HepG2 (cell line): ENCODE measurements around the gene ZNF763. TPM values are rescaled to one million over a fixed set of nuclear protein-coding genes. Genes with fewer than 3 reads are reported as not detected.

Experiments used
- ATAC-seq: fragments of 200-7000 bp; cut with Tn5 transposase; 3 replicates; pipeline ENCODE4 v1.9.1; 2020; ENCODE audit warnings: mild to moderate bottlenecking, moderate library complexity
- BruUV-seq: library from RNA; stranded (reverse); fragments of 400-500 nt; replicated peaks from 2 replicates; lab custom pipeline; 2021; lab: Mats Ljungman, UMichigan
- CTCF ChIA-PET: fragments of 300-600 bp; formaldehyde crosslinking; extraction: SDS; loops from one replicate; lab custom pipeline; 2021; ENCODE audit warnings: low total read pairs, inconsistent platforms, low intra/inter-chr PET ratio; lab: Yijun Ruan, JAX
- POLR2A ChIA-PET: fragments of 350-600 bp; sonication (Branson Sonifier 250); formaldehyde crosslinking; loops from one replicate; lab custom pipeline; 2020; ENCODE audit warnings: antibody characterized with exemption, inconsistent platforms; lab: Yijun Ruan, JAX
- DNase-seq: peaks from one replicate; pipeline ENCODE4 v3.0.0-alpha.2; 2015; ENCODE audit warnings: low spot score
- FAIRE-seq: peaks from 3 replicates; lab custom pipeline; 2011; peaks lifted over from hg19 to GRCh38; lab: Jason Lieb, UNC
- H2AFZ ChIP-seq: one replicate; pipeline ENCODE4 v1.6.1; 2011; ENCODE audit warnings: low read length, inconsistent platforms
- H3K27ac ChIP-seq: fragments of 300-600 bp; 3 replicates; pipeline ENCODE4 v1.8.0; 2011; ENCODE audit warnings: mixed run types, mild to moderate bottlenecking, mixed read lengths, low read length, inconsistent platforms; ENCODE audit not compliant: insufficient read depth; ENCODE audit errors: extremely low read length
- H3K27me3 ChIP-seq, 2 experiments: fragments of 200-600 bp in 1 of 2; 2 replicates in 1 of 2; 3 replicates in 1 of 2; pipeline versions ENCODE4 v1.6.0 to v1.8.0; 2011; ENCODE audit warnings: low read length in 2 of 2, mild to moderate bottlenecking in 2 of 2, moderate library complexity in 2 of 2, inconsistent platforms in 1 of 2; ENCODE audit not compliant: insufficient read depth in 2 of 2, control insufficient read depth in 1 of 2
- H3K36me3 ChIP-seq, 2 experiments: fragments of 200-600 bp in 1 of 2; replicated peaks in 1 of 2; 2 replicates in 1 of 2; 3 replicates in 1 of 2; pipeline versions ENCODE4 v1.5.1 to v1.8.0; 2011; ENCODE audit warnings: low read length in 2 of 2, inconsistent platforms in 1 of 2; ENCODE audit not compliant: insufficient read depth in 2 of 2, control insufficient read depth in 1 of 2
- H3K4me1 ChIP-seq: 2 replicates; pipeline ENCODE4 v1.5.1; 2012; ENCODE audit warnings: low read length, inconsistent platforms; ENCODE audit not compliant: insufficient read depth
- H3K4me2 ChIP-seq: 2 replicates; pipeline ENCODE4 v1.6.0; 2011; ENCODE audit warnings: low read depth, low read length, inconsistent platforms
- H3K4me3 ChIP-seq, 3 experiments: fragments of 200-600 bp in 1 of 3; sonication (generic), shearing (Covaris generic) in 1 of 3; replicated peaks in 1 of 3; 2 replicates each; pipeline ENCODE4 v1.5.1; 2011 to 2016; ENCODE audit warnings: low read length in 3 of 3, inconsistent platforms in 2 of 3, low read depth in 2 of 3, mild to moderate bottlenecking in 2 of 3, control low read depth in 1 of 3, mixed read lengths in 1 of 3; ENCODE audit not compliant: insufficient read depth in 1 of 3
- H3K79me2 ChIP-seq: one replicate; pipeline ENCODE4 v1.6.1; 2011; ENCODE audit warnings: low read length, inconsistent platforms; ENCODE audit not compliant: insufficient read depth
- H3K9ac ChIP-seq: 2 replicates; pipeline ENCODE4 v1.6.0; 2011; ENCODE audit warnings: mild to moderate bottlenecking, low read depth, low read length, inconsistent platforms; ENCODE audit not compliant: insufficient read depth
- H3K9me3 ChIP-seq: 2 replicates; pipeline ENCODE4 v1.5.1; 2012; ENCODE audit warnings: mild to moderate bottlenecking, low read length
- H4K20me1 ChIP-seq: 2 replicates; pipeline ENCODE4 v1.6.0; 2011; ENCODE audit warnings: inconsistent platforms, mild to moderate bottlenecking, low read length, moderate library complexity; ENCODE audit not compliant: insufficient read depth
- CBX5 ChIP-seq: sonication (generic); formaldehyde crosslinking; IDR thresholded peaks from 2 replicates; pipeline ENCODE4 v1.4.0; 2020; ENCODE audit warnings: missing genetic modification reagents, borderline replicate concordance
- ETV5 ChIP-seq: IDR thresholded peaks from 2 replicates; pipeline ENCODE4 v1.6.1; 2018; ENCODE audit warnings: missing biosample characterization, missing genetic modification reagents, inconsistent platforms, borderline replicate concordance
- MTA1 ChIP-seq: sonication (generic); formaldehyde crosslinking; IDR thresholded peaks from 2 replicates; pipeline ENCODE4 v1.4.0; 2020; ENCODE audit warnings: missing genetic modification reagents, mild to moderate bottlenecking, borderline replicate concordance
- NBN ChIP-seq: fragments of 450-650 bp; conservative IDR thresholded peaks from 2 replicates; pipeline ENCODE4 v1.6.1; 2017
- PATZ1 ChIP-seq: sonication (generic); formaldehyde crosslinking; IDR thresholded peaks from 2 replicates; pipeline ENCODE4 v1.4.0; 2020; ENCODE audit warnings: missing genetic modification reagents
- PREB ChIP-seq: sonication (generic); formaldehyde crosslinking; IDR thresholded peaks from 2 replicates; pipeline ENCODE4 v1.4.0; 2020; ENCODE audit warnings: missing genetic modification reagents
- SATB2 ChIP-seq: sonication (generic); formaldehyde crosslinking; IDR thresholded peaks from 2 replicates; pipeline ENCODE4 v1.5.0; 2020; ENCODE audit warnings: missing genetic modification reagents
- TAF15 ChIP-seq: fragments of 200-400 bp; formaldehyde crosslinking; IDR thresholded peaks from one replicate; pipeline ENCODE4 v1.6.1; 2018; ENCODE audit warnings: mild to moderate bottlenecking, low read depth, low read length; ENCODE audit not compliant: poor library complexity, severe bottlenecking
- ZBTB8A ChIP-seq: sonication (generic); formaldehyde crosslinking; IDR thresholded peaks from 2 replicates; pipeline ENCODE4 v1.4.0; 2020; ENCODE audit warnings: mild to moderate bottlenecking, low read depth, missing genetic modification reagents, borderline replicate concordance
- ZNF264 ChIP-seq: sonication (generic); formaldehyde crosslinking; IDR thresholded peaks from 2 replicates; pipeline ENCODE4 v1.4.0; 2020; ENCODE audit warnings: missing genetic modification reagents
- ZNF451 ChIP-seq: sonication (generic); formaldehyde crosslinking; IDR thresholded peaks from 2 replicates; pipeline ENCODE4 v1.5.0; 2020; ENCODE audit warnings: mild to moderate bottlenecking, missing genetic modification reagents
- ZNF770 ChIP-seq: sonication (generic); formaldehyde crosslinking; IDR thresholded peaks from 2 replicates; pipeline ENCODE4 v1.5.0; 2020; ENCODE audit warnings: mild to moderate bottlenecking, missing genetic modification reagents
- ZNF841 ChIP-seq: sonication (generic); formaldehyde crosslinking; IDR thresholded peaks from 2 replicates; pipeline ENCODE4 v1.8.1; 2023; ENCODE audit warnings: missing genetic modification reagents, borderline replicate concordance
- ZNF850 ChIP-seq: sonication (generic); formaldehyde crosslinking; conservative IDR thresholded peaks from 2 replicates; pipeline ENCODE4 v1.9.0; 2021; ENCODE audit warnings: mild to moderate bottlenecking, missing genetic modification reagents
- in situ Hi-C: cut with HindIII; loops from 2 replicates; pipeline ENCODE4 v1.10.0; 2017; ENCODE audit warnings: low pct_unique_long_range_greater_than_20kb; ENCODE audit not compliant: extremely low pct_ligation_motif_present
- intact Hi-C: fragments of 100-400 bp; cut with micrococcal nuclease; formaldehyde crosslinking; loops from one replicate; pipeline ENCODE4 v1.10.0; 2022; ENCODE audit not compliant: unreplicated experiment
- polyA plus RNA-seq, 8 experiments: library from polyadenylated mRNA; depleted of rRNA in 3 of 8; stranded (reverse) in 7 of 8; unstranded in 1 of 8; fragments of >200 nt; fragmentation: Illumina TruSeq in 4 of 8; extraction: Trizol in 4 of 8; gene quantifications; 2 replicates each; pipeline versions ENCODE4 v1.2.1 to v1.2.3, GENCODE V29; 2011 to 2016; ENCODE audit warnings: low read depth in 4 of 8, missing spikeins in 1 of 8, mixed read lengths in 1 of 8; ENCODE audit not compliant: insufficient read depth in 1 of 8
- total RNA-seq, 5 experiments: library from RNA; depleted of rRNA; stranded (reverse); fragments of >200 nt; fragmentation: Illumina TruSeq; extraction: Trizol; gene quantifications; 2 replicates each; pipeline ENCODE4 v1.2.3, GENCODE V29; 2016; ENCODE audit warnings: low read depth in 1 of 5
- TF ChIP-seq, protein P1 (sequence below): sonication (generic); formaldehyde crosslinking; IDR thresholded peaks from 2 replicates; pipeline ENCODE4 v1.5.1; 2020; ENCODE audit warnings: missing genetic modification reagents, mild to moderate bottlenecking, borderline replicate concordance
- TF ChIP-seq, protein P2 (sequence below): sonication (generic); formaldehyde crosslinking; IDR thresholded peaks from 2 replicates; pipeline ENCODE4 v1.5.0; 2020; ENCODE audit warnings: mild to moderate bottlenecking, missing genetic modification reagents

ZNF763 gene
- total and polyA plus RNA-seq, 2 of the 13 experiments (the other 11 are each of a cell fraction or from before 2014, with no cell fraction given): 0.08 to 0.42 TPM

GRCh38 chr19:11942843-11943108, 22.1 kb upstream of the ZNF763 start:
- CTCF ChIA-PET: no interaction called here
- H3K79me2 ChIP-seq: peaks cover 27% of the 10 kb centered on the region
- FAIRE-seq: no peak
- intact Hi-C loops: no loop called here
- ATAC-seq: no peak
- no peak overlapping the region for H3K4me3 ChIP-seq
- no TSS peak for BruUV-seq
- H3K4me2 ChIP-seq: no peak overlapping the region
- DNase-seq: no peak
- in situ Hi-C loops: no loop called here
- no peak overlapping the region for H2AFZ ChIP-seq
- no peaks in the 10 kb centered on the region for H3K4me1 ChIP-seq
- H3K27me3 ChIP-seq: no peaks in the 10 kb centered on the region
- H4K20me1 ChIP-seq: no peaks in the 10 kb centered on the region; the same call in 1 of the 2 replicates
- H3K9me3 ChIP-seq: peaks cover 21% of the 10 kb centered on the region
- POLR2A ChIA-PET: no interaction called here
- H3K36me3 ChIP-seq: peaks cover 5 to 41% of the 10 kb centered on the region in 2 experiments; a peak in 4 of 5 replicates
- no peak overlapping the region for H3K9ac ChIP-seq
- no peak overlapping the region for H3K27ac ChIP-seq
- no peak for TF ChIP-seq NBN
- no peak for TF ChIP-seq ETV5
- TF ChIP-seq MTA1: no peak
- TF ChIP-seq ZBTB8A: no peak
- TF ChIP-seq ZNF770 (CRISPR knock-in tag): no peak
- TF ChIP-seq CBX5 (CRISPR knock-in tag): no peak
- no peak for TF ChIP-seq ZNF264
- TF ChIP-seq ZNF451 (CRISPR knock-in tag): no peak
- no peak for TF ChIP-seq TAF15
- no peak for TF ChIP-seq ZNF850
- TF ChIP-seq PREB (CRISPR knock-in tag): no peak
- no peak for TF ChIP-seq ZNF841 (CRISPR knock-in tag)
- TF ChIP-seq, protein P1, sequence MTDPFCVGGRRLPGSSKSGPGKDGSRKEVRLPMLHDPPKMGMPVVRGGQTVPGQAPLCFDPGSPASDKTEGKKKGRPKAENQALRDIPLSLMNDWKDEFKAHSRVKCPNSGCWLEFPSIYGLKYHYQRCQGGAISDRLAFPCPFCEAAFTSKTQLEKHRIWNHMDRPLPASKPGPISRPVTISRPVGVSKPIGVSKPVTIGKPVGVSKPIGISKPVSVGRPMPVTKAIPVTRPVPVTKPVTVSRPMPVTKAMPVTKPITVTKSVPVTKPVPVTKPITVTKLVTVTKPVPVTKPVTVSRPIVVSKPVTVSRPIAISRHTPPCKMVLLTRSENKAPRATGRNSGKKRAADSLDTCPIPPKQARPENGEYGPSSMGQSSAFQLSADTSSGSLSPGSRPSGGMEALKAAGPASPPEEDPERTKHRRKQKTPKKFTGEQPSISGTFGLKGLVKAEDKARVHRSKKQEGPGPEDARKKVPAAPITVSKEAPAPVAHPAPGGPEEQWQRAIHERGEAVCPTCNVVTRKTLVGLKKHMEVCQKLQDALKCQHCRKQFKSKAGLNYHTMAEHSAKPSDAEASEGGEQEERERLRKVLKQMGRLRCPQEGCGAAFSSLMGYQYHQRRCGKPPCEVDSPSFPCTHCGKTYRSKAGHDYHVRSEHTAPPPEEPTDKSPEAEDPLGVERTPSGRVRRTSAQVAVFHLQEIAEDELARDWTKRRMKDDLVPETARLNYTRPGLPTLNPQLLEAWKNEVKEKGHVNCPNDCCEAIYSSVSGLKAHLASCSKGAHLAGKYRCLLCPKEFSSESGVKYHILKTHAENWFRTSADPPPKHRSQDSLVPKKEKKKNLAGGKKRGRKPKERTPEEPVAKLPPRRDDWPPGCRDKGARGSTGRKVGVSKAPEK: no peak
- no peak for TF ChIP-seq SATB2 (CRISPR knock-in tag)
- TF ChIP-seq, protein P2, sequence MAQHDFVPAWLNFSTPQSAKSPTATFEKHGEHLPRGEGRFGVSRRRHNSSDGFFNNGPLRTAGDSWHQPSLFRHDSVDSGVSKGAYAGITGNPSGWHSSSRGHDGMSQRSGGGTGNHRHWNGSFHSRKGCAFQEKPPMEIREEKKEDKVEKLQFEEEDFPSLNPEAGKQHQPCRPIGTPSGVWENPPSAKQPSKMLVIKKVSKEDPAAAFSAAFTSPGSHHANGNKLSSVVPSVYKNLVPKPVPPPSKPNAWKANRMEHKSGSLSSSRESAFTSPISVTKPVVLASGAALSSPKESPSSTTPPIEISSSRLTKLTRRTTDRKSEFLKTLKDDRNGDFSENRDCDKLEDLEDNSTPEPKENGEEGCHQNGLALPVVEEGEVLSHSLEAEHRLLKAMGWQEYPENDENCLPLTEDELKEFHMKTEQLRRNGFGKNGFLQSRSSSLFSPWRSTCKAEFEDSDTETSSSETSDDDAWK (CRISPR knock-in tag): no peak
- no peak for TF ChIP-seq PATZ1 (CRISPR knock-in tag)
